Calu3 (cell line): Measurements from ENCODE around the gene CFAP68. TPM values are rescaled to one million over a fixed set of nuclear protein-coding genes. Genes with fewer than 3 reads are reported as not detected.
A peak's percentile ranks its signal among the peaks of the same experiment; 100 is the strongest.
"Not testable (repeated sequence)": the region's sequence is repeated elsewhere in the genome, so short reads cannot be mapped to it uniquely, and the experiment has no call there.

Experiments used
- BruUV-seq: library from RNA; stranded (reverse); fragments of 400-500 nt; replicated peaks from 2 replicates; lab custom pipeline; 2021; lab: Mats Ljungman, UMichigan
- CTCF ChIA-PET: fragments of 300-600 bp; sonication (Branson Sonifier 250); formaldehyde crosslinking; loops from one replicate; lab custom pipeline; 2022; ENCODE audit warnings: antibody characterized with exemption; lab: Charles Lee
- DNase-seq: peaks from one replicate; pipeline ENCODE4 v3.0.0; 2022
- H3K27ac Mint-ChIP-seq: one replicate; pipeline ENCODE4 v1.8.0; 2022; ENCODE audit warnings: mixed read lengths; ENCODE audit not compliant: unreplicated experiment
- H3K27me3 Mint-ChIP-seq: one replicate; pipeline ENCODE4 v1.8.0; 2022; ENCODE audit warnings: mixed read lengths; ENCODE audit not compliant: unreplicated experiment
- H3K36me3 Mint-ChIP-seq: one replicate; pipeline ENCODE4 v1.8.0; 2022; ENCODE audit warnings: mild to moderate bottlenecking, moderate library complexity, mixed read lengths; ENCODE audit not compliant: insufficient read depth, unreplicated experiment
- H3K4me1 Mint-ChIP-seq: one replicate; pipeline ENCODE4 v1.8.0; 2022; ENCODE audit warnings: mild to moderate bottlenecking, low read depth, mixed read lengths; ENCODE audit not compliant: unreplicated experiment
- H3K4me3 Mint-ChIP-seq: one replicate; pipeline ENCODE4 v1.8.0; 2022; ENCODE audit warnings: mild to moderate bottlenecking, low read depth, moderate library complexity, mixed read lengths; ENCODE audit not compliant: unreplicated experiment
- H3K9me3 Mint-ChIP-seq: one replicate; pipeline ENCODE4 v1.8.0; 2022; ENCODE audit warnings: low read depth, mixed read lengths; ENCODE audit not compliant: unreplicated experiment
- CTCF ChIP-seq: fragments of 200-600 bp; IDR thresholded peaks from one replicate; pipeline ENCODE4 v1.8.0; 2022; ENCODE audit warnings: antibody characterized with exemption; ENCODE audit not compliant: unreplicated experiment
- intact Hi-C: fragments of 100-400 bp; cut with micrococcal nuclease; formaldehyde crosslinking; loops from one replicate; pipeline ENCODE4 v1.10.0; 2022; ENCODE audit not compliant: unreplicated experiment
- total RNA-seq: library from RNA; stranded (reverse); gene quantifications from 2 replicates; pipeline ENCODE4 v1.2.3, GENCODE V29; 2022

The CFAP68 gene
- total RNA-seq, 1 experiment from 2014 or later, result 28.1 TPM

GRCh38 chr11:111878385-111878848 lies 924 bp upstream of the CFAP68 start:
- CTCF ChIA-PET, result interaction anchor here (1.2 kb wide), 1 partner anchor 104 kb away, joined by 6 read pairs; no protein-coding TSS in a partner anchor
- TSS peak; percentile 71 for BruUV-seq
- DNase-seq, result no peak
- Mint-ChIP-seq H3K27ac (peak overlapping the region; percentile 93), H3K27me3 (no peaks in the 10 kb centered on the region), H3K4me1 (peaks cover 9% of the 10 kb centered on the region), H3K4me3 (peak overlapping the region; percentile 80), H3K9me3 (no peaks in the 10 kb centered on the region), H3K36me3 (peaks cover 19% of the 10 kb centered on the region)
- intact Hi-C loops, result loop anchor here (1.0 to 10.0 kb wide), 2 partner anchors 104 to 196 kb away; partner anchors contain the start of genes NKAPD1 and PIH1D2
- TF ChIP-seq CTCF, result no peak

- DNase-seq, result no peak
- H3K4me3 Mint-ChIP-seq, result peak overlapping the region; percentile 80
- H3K36me3 Mint-ChIP-seq, result peaks cover 19% of the 10 kb centered on the region
- no peaks in the 10 kb centered on the region for H3K9me3 Mint-ChIP-seq
- CTCF ChIA-PET, result no interaction called here
- BruUV-seq, result TSS peak; percentile 95
- no peaks in the 10 kb centered on the region for H3K27me3 Mint-ChIP-seq
- peak overlapping the region; percentile 93 for H3K27ac Mint-ChIP-seq
- H3K4me1 Mint-ChIP-seq, result peaks cover 9% of the 10 kb centered on the region
- intact Hi-C loops, result loop anchor here (10.0 kb wide), 1 partner anchor 195 kb away; the partner anchor contains the start of genes NKAPD1 and PIH1D2
- no peak for TF ChIP-seq CTCF
Measured at GRCh38 chr11:111879637-111879960, 258 bp downstream of the CFAP68 start.

GRCh38 chr11:111882202-111882601 lies 2.9 kb downstream of the CFAP68 start:
- Mint-ChIP-seq H3K27ac (no peak overlapping the region), H3K27me3 (no peaks in the 10 kb centered on the region), H3K4me1 (peaks cover 9% of the 10 kb centered on the region), H3K36me3 (peaks cover 19% of the 10 kb centered on the region), H3K9me3 (no peaks in the 10 kb centered on the region), H3K4me3 (no peak overlapping the region)
- intact Hi-C loops, result no loop called here
- DNase-seq, result no peak
- no TSS peak for BruUV-seq
- no peak for TF ChIP-seq CTCF
- CTCF ChIA-PET, result no interaction called here

DNA sequence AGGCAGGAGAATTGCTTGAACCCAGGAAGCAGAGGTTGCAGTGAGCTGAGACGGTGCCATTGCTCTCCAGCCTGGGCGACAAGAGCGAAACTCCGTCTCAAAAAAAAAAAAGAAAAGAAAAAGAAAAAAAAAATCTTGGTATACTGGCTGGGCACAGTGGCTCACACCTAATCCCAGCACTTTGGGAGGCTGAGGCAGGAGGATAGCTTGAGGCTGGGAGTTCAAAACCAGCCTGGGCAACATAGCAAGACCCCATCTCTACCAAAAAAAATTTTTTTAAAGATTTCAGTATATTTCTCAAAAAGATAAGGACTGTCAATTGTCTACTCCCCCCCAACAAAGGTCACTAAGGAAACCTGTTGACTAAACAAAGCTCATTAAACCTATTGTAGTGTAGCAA lies 5.7 kb downstream of the CFAP68 start:
- H3K27me3 Mint-ChIP-seq, BruUV-seq, H3K36me3 Mint-ChIP-seq, H3K4me1 Mint-ChIP-seq, H3K9me3 Mint-ChIP-seq, intact Hi-C loops, CTCF ChIA-PET, DNase-seq, H3K4me3 Mint-ChIP-seq, H3K27ac Mint-ChIP-seq: not testable (repeated sequence)

- intact Hi-C loops, result no loop called here
- Mint-ChIP-seq H3K9me3 (no peaks in the 10 kb centered on the region), H3K4me3 (no peak overlapping the region), H3K4me1 (no peaks in the 10 kb centered on the region), H3K36me3 (no peaks in the 10 kb centered on the region), H3K27ac (no peak overlapping the region), H3K27me3 (no peaks in the 10 kb centered on the region)
- CTCF ChIA-PET, result interaction anchor here (0.7 kb wide), 1 partner anchor 180 kb away, joined by 3 read pairs; no protein-coding TSS in a partner anchor
- no peak for TF ChIP-seq CTCF
- no TSS peak for BruUV-seq
- DNase-seq, result no peak
Measured at GRCh38 chr11:111886032-111886431, 6.7 kb downstream of the CFAP68 start.
